Hippocampal formation (tissue), 2 donors: ENCODE results near the gene LRRK2.
"Not testable (repeated sequence)": the region's sequence is repeated elsewhere in the genome, so short reads cannot be mapped to it uniquely, and the experiment has no call there.

Experiments
- DNase-seq, 2 donors: peaks; one replicate each; lab custom pipeline; 2025; lab: John Stamatoyannopoulos, UW

Gene LRRK2

GRCh38 chr12:40315375-40315774 is 90.6 kb downstream of the LRRK2 start:
- DNase-seq: no peak

- DNase-seq: no peak
Observed at GRCh38 chr12:40324261-40324660, 99.5 kb downstream of the LRRK2 start.

- no peak for DNase-seq
Observed at GRCh38 chr12:40325349-40325960, 100.7 kb downstream of the LRRK2 start.

GRCh38 chr12:40327535-40327934 is 102.7 kb downstream of the LRRK2 start:
- no peak for DNase-seq

- no peak for DNase-seq
Observed at GRCh38 chr12:40330180-40330579, 105.4 kb downstream of the LRRK2 start.

- DNase-seq: no peak
Observed at GRCh38 chr12:40331886-40332285, 107.1 kb downstream of the LRRK2 start.

GRCh38 chr12:40335991-40336390 is 111.2 kb downstream of the LRRK2 start:
- DNase-seq: no peak

GRCh38 chr12:40336573-40337199 is 111.9 kb downstream of the LRRK2 start:
- DNase-seq: peak in 1 of 2 donors; percentile 5

- DNase-seq: no peak
Observed at GRCh38 chr12:40338071-40338470, 113.3 kb downstream of the LRRK2 start.

GRCh38 chr12:40338621-40339020 is 113.8 kb downstream of the LRRK2 start:
- no peak for DNase-seq

GRCh38 chr12:40342010-40342409 is 117.2 kb downstream of the LRRK2 start:
- no peak for DNase-seq

- no peak for DNase-seq
Observed at GRCh38 chr12:40343124-40343523, 118.3 kb downstream of the LRRK2 start.

GRCh38 chr12:40344312-40344711 is 119.5 kb downstream of the LRRK2 start:
- DNase-seq: no peak

- peak in 1 of 2 donors; percentile 1 for DNase-seq
Observed at GRCh38 chr12:40351976-40352375, 127.2 kb downstream of the LRRK2 start.

- DNase-seq: no peak
Observed at GRCh38 chr12:40375076-40375475, 150.3 kb downstream of the LRRK2 start.

GRCh38 chr12:40376533-40377267 is 151.9 kb downstream of the LRRK2 start:
- no peak for DNase-seq

- no peak for DNase-seq
Observed at GRCh38 chr12:40378691-40379090, 153.9 kb downstream of the LRRK2 start.

- DNase-seq: no peak
Observed at GRCh38 chr12:40382217-40382616, 157.4 kb downstream of the LRRK2 start.

- DNase-seq: not testable (repeated sequence)
Observed at GRCh38 chr12:40387279-40387678, 162.5 kb downstream of the LRRK2 start.

GRCh38 chr12:40390980-40391379 is 166.2 kb downstream of the LRRK2 start:
- no peak for DNase-seq

- DNase-seq: no peak
Observed at GRCh38 chr12:40393026-40393425, 168.2 kb downstream of the LRRK2 start.

GRCh38 chr12:40399656-40400055 is 174.9 kb downstream of the LRRK2 start:
- DNase-seq: no peak

GRCh38 chr12:40405419-40405818 is 180.6 kb downstream of the LRRK2 start:
- DNase-seq: no peak
